Activated gamma-delta T cell treated with anti-CD3 and anti-CD28 coated beads, Interleukin-2, amount 50 U/mL, for 16 hours (primary cell): Measurements from ENCODE around the gene SV2A.
"Not testable (repeated sequence)": the region's sequence is repeated elsewhere in the genome, so short reads cannot be mapped to it uniquely, and the experiment has no call there.

ENCODE experiments used
- DNase-seq: peaks from one replicate; pipeline ENCODE4 v3.0.0-alpha.2; 2020; ENCODE audit warnings: low read depth

The SV2A gene

DNA sequence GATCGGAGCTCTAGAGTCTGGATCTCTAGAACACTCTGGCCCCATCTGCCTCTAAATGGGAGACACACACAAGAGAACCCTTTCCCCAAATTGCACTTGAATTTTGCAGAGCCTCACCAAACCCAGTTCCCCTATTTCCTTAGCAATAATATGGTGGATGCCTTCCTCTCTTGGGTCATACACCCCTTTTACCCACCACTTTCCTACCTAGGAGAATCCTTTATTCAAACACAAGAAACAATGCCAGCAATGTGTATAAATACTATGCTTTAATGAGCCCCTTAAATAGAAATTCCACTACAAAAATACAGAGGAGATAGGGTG, 10.7 kb upstream of the SV2A start:
- no peak for DNase-seq

DNA sequence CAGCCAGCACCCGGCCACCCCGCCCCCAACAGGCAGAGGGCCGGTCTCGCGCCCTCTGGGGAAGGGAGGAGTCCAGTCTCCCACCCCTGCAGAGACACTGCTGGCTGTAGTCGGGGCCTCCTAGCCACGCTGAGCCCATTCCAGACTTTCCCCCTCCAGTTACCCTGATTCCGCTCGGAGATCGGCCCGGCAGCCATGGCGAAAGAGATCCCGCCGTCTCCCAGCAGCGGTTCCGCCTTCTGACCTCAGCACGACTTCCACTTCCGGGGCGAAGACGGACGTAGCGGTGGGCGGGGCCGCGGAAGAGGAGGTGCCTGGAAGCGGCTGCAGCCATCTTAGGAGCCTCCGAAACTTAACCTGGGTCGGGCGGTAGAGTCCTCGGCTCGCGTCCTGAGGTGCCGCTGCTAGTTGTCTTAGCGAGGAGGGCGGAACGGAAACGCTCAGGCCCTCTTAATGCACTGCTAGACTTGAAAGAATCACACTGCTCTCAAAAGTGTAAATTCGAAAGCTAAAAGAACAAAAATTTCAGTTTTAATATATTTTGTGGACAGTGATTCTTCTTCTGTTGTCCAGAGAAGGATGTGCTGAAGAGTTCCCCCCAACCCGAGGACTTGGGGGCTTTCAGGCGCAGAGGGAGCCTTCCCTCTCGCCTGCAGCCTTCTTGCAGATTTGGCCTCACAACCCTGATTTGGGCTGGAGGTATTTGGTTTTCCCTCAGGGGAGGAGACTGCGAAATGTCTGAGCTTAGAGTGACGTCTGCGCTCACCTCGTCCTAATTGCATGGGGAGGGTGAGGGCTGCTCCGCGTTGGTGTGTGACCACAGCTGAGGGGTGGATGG, 10.1 kb upstream of the SV2A start, which contains the start of gene SF3B4:
Gene SF3B4, minus strand, starts transcription at position 241 of the 838 bp plus-strand sequence. Its CDS starts 44 bp downstream, at position 197.
- peak; percentile 95 for DNase-seq

DNA sequence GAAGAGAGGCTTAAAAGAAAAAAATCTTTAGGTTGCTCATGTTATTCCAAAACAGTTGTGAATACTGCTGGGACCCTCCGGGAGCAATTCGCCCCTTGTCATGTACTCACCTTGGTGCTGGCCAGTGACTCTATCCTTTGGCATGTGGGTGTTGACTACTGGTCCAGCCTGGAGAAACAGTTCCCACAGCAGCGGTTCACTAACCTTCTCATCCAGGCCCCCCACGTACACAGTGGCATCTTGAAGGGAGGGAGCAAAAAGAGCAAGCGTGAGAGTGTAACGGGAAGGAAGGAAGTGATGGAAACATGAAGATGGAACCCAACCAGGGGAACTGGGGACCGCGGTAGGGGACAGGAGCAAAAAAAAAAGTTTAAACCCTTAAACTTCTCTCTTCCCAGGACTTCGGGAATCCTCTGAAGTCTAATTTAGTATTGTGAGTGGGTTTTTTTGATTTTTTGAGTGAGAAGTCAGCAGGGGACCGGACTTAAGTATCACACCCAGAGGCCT, 9.5 kb upstream of the SV2A start:
- DNase-seq, result no peak

DNA sequence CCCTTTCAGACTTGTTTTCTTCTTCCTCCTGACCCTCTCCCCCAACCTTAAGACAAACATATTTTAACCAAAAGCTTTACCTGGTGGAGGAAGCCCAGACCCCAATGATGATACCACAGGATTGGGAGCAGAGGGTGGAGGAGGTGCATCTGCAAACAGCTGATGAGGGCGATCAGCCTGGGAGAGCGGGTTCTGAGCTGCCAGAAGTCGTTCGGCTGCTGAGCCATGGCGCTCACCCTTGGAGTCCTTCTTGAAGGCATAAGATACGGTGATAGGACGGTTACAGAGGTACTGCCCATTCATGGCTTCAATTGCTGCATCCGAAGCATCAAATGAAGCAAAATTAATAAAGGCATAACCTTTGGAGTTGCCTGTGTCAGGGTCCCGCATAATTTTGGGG, 8.7 kb upstream of the SV2A start:
- no peak for DNase-seq

DNA sequence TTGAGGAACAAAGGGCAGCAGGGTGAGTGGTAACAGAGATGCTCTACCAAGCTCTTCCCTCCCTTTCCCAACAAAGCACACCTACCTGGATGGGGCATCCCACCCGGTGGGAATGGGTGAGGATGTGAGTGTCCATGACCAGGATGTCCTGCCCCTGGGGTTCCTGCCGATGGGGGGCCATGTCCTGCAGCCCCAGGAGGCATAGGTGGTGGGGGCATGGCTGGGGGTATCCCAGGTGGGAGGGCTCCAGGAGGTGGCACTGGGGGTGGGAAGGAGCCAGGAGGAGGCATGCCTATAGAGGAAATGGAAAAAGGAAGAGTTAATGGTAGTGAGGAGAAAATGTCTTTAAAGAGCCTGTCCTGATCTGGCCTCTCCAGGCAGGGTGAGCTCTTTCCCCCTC, 8.1 kb upstream of the SV2A start:
- no peak for DNase-seq

DNA sequence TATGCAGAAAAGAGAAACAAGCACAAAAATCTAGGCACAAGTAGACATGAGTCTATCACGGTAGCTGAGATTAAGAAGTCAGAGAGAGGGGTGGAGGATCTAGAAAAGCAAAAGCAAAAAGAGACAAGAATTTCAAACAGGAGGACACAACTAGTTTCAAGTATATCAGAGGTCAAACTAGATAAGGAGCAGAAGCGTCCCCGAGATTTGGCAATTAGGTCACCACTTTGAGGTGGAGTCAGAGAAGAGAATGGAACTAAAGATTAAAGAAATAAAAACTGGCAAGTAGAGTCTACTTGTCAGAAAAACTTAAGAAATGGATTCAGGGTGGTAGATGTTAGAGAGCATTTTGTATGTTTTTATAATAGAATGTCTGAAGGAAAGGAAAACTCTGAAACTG, 7.7 kb upstream of the SV2A start:
- no peak for DNase-seq

DNA sequence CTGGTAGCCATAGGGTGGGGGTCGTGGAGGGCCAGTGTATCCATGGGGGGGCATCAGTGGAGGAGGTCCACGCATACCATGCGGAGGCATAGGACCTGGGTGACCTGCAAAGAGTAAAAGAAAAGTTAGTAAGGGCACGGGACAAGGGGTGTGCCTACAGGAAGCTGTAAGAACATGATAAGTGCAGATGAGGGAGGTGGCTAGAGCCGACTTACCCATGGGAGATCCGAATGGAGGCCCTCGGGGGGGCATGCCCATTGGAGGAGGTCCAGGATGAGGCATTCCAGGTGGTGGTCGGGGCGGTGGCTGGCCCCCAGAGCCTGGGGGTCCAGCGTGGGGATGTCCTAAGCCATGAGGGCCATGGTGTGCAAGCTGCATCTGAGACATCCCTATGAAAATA, 6.0 kb upstream of the SV2A start:
- no peak for DNase-seq

DNA sequence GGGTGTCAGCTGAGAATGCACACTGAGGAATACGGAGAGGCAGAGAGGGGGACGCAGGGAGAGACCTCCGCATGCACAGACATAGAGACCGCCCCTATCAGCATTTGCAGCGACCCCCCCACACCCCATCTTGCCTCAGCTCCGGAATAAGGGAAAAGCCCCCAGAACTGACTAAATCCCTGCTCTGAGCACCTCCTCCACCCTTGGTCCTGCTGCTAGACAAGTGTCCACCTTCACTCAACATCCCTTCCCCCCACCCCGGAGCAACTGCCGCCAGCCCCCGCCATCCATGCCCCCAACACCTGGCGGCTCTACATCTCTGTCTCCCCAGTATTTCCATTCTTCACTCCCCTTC, 769 bp downstream of the SV2A start:
- no peak for DNase-seq

DNA sequence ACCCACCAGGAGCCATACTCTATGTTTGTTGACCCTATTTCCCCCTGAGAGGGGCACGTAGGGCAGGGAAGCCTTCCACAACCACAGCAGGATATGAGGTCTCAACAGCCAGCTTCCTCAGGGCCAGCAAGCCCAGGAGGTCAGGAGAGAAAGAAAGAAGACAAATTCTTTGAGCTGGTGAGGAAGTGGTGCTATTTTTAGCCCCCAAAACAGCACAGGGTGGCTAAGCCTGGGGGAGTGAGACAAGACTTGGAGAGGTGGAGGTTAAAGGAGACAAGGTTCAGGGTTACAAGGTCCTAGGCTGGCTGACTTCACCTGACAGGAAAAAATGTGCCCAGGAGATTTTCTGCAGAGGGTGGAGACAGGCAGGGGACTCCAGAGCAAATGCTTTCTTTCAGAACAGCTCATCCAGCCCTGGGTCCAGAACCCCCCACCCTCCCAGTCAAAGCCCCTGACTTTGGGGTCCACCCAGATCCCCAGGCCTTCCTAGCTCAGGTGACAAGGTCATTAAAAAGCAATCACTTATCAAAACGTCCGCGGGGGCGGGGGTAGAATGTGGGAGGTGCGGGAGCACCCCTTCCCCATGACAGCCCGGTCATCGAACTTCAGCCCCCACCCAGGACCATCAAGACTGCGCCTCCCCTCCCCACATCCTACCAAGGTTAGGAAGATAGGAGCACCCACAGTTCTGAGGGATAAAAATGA, 1.3 kb downstream of the SV2A start:
- no peak for DNase-seq

DNA sequence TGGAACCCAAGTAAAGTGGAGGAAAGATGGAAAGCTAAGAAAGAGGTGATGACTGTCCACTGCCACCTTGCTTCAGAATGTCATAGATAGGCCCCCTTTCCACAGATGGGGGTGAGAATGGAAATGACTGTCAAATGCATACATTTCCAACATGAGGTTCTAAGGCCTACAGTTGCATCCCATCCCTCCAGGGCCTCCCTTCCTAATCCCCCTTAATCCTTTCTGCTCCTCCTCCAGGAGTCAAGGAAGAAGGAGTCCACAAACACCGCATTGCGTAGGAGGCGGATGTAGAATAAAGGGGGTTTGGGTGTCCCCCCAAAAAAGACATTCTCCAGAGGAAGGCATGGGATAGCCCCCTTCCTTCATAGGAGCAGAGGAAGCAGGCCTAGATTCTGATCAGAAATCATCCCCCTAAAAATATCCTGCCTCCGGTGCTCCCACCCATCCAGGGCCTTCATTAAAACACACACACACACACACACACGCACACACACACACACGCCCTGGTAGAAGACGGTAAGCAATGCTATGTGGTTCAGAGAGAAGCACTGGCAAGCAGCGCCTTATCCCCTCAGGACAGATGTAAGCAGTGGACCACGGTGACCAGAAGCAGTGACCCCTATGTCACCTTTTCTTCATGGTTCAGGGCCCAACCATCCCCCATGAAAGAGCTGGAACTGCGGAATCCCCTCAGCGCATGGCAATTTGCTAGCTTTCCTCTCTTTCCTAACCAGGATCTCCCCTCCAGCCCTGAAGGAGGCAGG, 2.0 kb downstream of the SV2A start:
- no peak for DNase-seq

DNA sequence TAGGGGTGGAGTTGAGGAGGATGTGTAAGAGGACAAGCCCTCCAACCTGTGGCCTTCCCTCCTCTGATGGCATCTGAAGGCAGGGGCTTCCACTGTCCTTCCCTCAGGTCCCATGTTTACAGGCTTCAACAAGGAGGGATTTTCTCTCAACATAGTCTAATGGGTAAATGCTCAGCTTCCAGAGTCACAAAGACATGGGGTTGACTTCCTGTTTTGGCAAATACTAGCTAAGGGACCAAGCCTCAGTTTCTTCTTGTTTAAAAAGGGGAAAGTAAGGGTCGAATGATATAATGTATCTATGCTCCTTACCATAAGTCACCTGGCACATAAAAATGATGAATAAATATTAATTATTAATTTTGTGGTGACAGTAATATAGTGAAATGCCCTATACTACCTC, 3.1 kb downstream of the SV2A start:
- no peak for DNase-seq

DNA sequence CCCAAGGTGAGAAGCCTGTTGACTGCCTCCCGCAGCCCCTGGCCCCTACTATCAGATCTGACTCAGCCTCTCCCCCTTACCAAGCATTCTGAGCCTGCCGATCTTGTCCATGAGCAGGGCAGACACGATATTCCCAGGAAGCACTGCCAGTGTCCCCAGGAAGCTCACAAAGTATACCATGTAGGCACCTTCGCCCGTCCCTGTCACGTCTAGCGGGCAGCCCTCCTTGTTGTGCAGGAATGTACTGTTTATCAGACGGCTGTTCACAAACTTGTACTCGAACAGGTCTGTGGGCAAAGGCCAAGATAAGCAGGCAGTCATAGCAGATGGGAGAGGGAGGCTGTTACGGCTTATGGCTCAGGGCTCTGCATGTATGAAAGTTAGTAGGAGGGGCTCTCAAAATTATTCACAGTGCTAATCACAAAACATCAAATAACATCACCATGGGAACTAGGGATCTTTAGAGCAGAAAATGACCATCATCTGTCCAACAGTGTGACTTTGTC, 11.0 kb downstream of the SV2A start:
- DNase-seq, result no peak

DNA sequence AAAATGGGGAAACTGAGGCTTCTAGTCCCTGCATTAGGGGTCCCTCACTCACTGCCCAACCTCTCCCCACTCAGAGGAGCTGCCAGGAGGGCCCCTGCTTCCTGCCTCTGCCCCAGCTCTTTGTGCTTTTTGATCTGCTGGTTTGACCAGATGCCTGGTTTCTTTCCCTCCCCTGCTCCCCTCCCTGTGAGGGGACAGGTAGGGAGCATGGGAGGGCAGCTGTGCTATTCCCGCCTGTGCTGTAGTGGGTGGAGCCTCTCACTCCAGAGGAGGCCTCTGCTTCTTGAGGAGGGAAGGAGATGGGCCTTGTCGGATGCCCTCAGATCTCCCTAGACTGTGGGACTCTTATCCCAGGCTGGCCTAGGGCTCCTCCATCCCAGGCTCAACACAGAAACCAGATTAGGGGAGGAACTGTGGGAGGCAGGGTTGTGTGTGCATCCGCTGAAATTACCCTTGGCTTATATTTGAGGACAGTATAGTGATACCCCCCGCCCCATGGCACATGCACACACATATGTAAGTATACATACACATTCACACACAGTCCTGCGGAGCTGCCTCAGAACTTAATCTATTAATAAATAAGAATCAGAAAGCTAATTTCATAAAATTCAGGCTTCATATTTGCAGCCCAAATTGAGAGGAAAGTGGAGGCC, 13.7 kb downstream of the SV2A start:
- DNase-seq, result no peak

DNA sequence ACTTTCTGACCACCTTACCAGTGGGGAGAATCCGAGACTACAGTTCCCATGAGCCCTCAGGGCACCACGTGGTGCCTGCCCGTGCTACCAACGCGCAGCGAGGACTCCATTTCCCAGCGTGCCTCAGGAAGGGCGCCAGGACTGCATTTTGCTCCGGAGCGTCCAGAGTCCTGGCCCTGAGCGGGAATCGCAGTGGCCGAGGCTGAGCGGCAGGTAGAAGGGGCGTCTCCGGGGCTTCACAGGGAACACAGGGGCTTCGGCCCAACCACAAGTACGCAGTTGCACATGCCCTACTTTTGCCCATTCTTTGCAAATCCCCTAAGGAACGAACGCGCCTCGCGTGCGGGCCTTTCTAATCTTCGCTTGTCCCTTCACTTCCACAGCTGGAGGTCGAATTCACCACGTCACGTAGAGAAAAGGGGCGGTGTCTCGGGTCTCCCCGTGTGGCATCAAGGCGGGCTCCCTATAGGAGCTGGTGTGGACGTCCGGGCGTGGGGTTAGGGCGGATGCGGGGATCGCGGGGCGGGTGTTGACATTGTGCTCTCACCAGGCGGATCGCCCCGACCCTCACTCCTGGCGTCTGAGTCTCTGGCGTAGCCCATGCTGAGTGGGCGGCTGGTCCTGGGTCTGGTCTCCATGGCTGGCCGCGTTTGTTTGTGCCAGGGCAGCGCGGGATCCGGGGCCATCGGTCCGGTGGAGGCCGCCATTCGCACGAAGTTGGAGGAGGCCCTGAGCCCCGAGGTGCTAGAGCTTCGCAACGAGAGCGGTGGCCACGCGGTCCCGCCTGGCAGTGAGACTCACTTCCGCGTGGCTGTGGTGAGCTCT, 18.0 kb downstream of the SV2A start, which contains the start of gene BOLA1:
Gene BOLA1, plus strand, starts transcription at position 109 of the 825 bp plus-strand sequence. Its CDS starts 492 bp downstream, at position 601.
- peak; percentile 74 for DNase-seq

DNA sequence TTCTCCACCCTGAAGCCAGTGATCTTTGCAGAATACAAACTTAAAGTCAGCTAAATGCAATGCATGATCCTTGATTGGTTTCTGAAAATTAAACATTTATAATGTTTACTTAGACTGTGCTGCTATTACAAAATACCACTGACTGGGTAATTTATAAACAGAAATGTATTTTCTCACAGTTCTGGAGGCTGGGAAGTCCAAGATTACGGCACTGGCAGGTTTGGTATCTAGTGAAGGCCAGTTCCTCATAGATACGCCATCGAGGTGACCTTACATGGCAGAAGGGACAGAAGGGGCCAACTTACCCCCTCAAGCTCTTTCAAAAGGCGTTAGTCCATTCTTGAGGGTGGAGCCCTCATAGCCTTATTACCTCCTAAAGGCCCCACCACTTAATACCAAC, 21.1 kb downstream of the SV2A start:
- DNase-seq, result no peak

DNA sequence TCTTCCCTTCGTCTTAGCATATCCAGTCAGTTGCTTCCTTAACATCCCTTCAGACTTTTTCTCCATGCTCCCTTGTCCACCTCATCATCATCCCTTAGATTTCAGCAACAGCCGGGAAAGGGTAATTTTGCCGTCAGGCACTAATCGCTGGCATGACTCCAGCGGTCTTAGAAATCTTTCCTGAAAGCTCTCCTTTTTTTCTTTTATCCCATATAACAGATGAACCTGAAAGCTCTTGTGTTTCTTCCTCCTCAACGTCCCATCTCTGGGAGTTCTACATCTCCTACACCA, 28.7 kb downstream of the SV2A start:
- no peak for DNase-seq

DNA sequence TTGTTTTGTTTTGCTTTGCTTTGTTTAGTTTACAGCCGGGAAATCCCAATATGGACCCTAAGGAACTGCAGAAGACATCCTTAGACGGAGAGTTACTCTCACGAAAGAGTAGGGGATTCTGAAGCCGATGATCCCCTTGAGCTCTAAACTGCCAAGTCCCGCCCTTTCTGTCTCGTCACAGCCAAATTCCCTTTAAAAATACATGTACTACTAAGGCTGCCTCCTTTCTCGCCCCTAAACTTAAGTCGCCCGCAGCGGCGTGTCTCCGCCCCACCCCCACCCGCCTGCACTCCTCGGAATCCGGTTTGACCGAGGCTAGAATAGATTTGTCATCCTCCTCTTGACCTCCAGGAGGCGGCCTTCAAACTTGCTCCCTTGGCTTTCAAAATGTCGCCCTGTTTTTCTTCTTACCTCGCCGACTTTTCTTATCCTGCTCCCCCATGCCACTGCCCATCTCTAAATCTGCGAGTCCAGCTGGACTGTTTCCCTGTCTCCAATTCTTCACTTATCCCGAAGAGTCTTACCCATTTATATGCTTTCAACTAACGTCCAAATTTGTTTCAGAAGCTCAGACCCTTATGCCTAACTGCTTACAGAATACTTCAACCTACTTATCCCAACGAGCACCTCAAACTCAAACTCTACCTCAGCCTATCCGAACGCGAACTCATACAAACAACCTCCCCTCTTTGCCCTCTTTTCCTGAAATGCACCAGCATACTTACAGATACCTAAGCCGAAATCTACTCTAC, 29.2 kb downstream of the SV2A start:
- DNase-seq, result peak; percentile 55

DNA sequence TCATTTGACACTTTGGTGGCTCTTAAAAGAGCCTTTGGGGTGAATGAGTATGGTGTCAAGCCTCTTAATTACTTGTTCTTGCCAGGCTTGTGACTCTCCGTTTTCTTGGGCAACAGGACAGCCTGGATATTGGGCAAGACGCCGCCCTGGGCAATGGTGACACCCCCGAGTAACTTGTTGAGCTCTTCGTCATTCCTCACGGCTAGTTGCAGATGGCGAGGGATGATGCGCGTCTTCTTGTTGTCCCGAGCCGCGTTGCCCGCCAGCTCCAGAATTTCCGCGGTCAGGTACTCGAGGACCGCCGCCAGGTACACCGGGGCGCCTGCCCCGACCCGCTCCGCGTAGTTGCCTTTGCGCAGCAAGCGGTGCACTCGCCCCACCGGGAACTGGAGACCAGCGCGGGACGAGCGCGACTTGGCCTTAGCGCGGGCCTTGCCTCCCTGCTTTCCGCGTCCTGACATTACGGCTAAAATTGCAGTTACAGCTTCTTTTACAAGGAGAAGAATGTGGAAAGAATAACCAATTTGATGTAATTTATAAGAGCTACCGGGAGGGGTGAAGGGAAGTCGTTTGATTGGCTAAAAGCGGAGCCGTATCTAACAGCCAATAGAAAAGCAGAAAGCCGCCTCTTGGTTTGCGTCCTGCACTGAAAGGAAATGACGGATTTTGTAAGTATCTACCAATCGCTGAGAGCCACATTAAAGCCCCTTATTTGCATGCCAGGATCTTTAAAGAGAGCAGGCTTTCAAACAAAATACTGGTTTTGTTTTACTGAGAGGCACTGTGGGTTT, 30.0 kb downstream of the SV2A start:
- DNase-seq, result peak; percentile 53

DNA sequence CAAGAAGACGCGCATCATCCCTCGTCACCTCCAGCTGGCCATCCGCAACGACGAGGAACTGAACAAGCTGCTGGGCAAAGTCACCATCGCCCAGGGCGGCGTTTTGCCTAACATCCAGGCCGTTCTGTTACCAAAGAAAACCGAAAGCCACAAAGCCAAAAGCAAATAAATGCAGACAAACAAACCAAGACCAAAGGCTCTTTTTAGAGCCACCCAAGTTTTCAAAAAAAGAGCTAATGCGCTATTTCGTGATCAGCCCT, 30.5 kb downstream of the SV2A start:
- DNase-seq, result not testable (repeated sequence)
